A549 (cell line): Measurements from ENCODE around the gene SCNN1B.
"Not testable (repeated sequence)": the region's sequence is repeated elsewhere in the genome, so short reads cannot be mapped to it uniquely, and the experiment has no call there.

Experiments
- CHD2 ChIP-seq: fragments of 150-350 bp; IDR thresholded peaks from 2 replicates; pipeline ENCODE4 v1.6.1; 2014; ENCODE audit warnings: low read length; ENCODE audit not compliant: partially characterized antibody
- EP300 ChIP-seq, 2 experiments: fragments of >200 bp; sonication (Bioruptor Twin); formaldehyde crosslinking; IDR thresholded peaks; 2 replicates in 1 of 2; 3 replicates in 1 of 2; pipeline ENCODE4 v1.6.1; 2016 to 2017
- JUNB ChIP-seq: fragments of >200 bp; sonication (Bioruptor Twin); formaldehyde crosslinking; IDR thresholded peaks from 2 replicates; pipeline ENCODE4 v1.6.1; 2016
- KDM1A ChIP-seq: fragments of 200-600 bp; sonication (generic); IDR thresholded peaks from 2 replicates; pipeline ENCODE4 v1.6.1; 2016; ENCODE audit warnings: low read depth, mild to moderate bottlenecking
- MAZ ChIP-seq: fragments of 150-350 bp; IDR thresholded peaks from 2 replicates; pipeline ENCODE4 v1.6.1; 2014; ENCODE audit warnings: antibody characterized with exemption, low read depth, low read length, borderline replicate concordance
- POLR2A ChIP-seq: IDR thresholded peaks from 2 replicates; pipeline ENCODE4 v1.6.1; 2012; ENCODE audit warnings: mild to moderate bottlenecking, low read length
- RAD21 ChIP-seq, 2 experiments: fragments of >200 bp in 1 of 2; sonication (Bioruptor Twin) in 1 of 2; formaldehyde crosslinking in 1 of 2; IDR thresholded peaks in 1 of 2; conservative IDR thresholded peaks in 1 of 2; 2 replicates in 1 of 2; 3 replicates in 1 of 2; pipeline ENCODE4 v1.6.1; 2012 to 2018; ENCODE audit warnings: inconsistent platforms in 1 of 2
- RCOR1 ChIP-seq: fragments of 150-350 bp; IDR thresholded peaks from 2 replicates; pipeline ENCODE4 v1.6.1; 2014; ENCODE audit warnings: antibody characterized with exemption, low read length, low read depth
- SREBF2 ChIP-seq: fragments of 450-650 bp; IDR thresholded peaks from 2 replicates; pipeline ENCODE4 v1.6.1; 2014; ENCODE audit warnings: mild to moderate bottlenecking, moderate library complexity
- TF ChIP-seq, protein P1 (sequence below): fragments of 450-650 bp; IDR thresholded peaks from 2 replicates; pipeline ENCODE4 v1.6.1; 2014; ENCODE audit warnings: antibody characterized with exemption
- TF ChIP-seq, protein P2 (sequence below): fragments of >200 bp; sonication (Bioruptor Twin); formaldehyde crosslinking; IDR thresholded peaks from 3 replicates; pipeline ENCODE4 v1.5.1; 2016
- TF ChIP-seq, protein P3 (sequence below): IDR thresholded peaks from 2 replicates; pipeline ENCODE4 v1.6.1; 2012; ENCODE audit warnings: low read depth, borderline replicate concordance

DNA sequence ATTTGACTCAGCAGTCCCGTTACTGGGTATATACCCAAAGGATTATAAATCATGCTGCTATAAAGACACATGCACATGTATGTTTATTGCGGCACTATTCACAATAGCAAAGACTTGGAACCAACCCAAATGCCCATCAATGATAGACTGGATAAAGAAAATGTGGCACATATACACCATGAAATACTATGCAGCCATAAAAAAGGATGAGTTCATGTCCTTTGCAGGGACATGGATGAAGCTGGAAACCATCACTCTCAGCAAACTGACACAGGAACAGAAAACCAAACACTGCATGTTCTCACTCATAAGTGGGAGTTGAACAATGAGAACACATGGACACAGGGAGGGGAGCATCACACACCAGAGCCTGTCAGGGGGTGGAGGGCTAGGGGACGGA lies 2.3 kb upstream of the SCNN1B start:
- not testable (repeated sequence) for TF ChIP-seq JUNB; RAD21 (conservative IDR thresholded peaks at IDR 0.05 in 1 of 2, IDR thresholded peaks at IDR 0.05 in 1 of 2); POLR2A; MAZ; RCOR1; SREBF2; KDM1A; EP300 (IDR thresholded peaks at IDR 0.05); CHD2
- TF ChIP-seq, protein P1, sequence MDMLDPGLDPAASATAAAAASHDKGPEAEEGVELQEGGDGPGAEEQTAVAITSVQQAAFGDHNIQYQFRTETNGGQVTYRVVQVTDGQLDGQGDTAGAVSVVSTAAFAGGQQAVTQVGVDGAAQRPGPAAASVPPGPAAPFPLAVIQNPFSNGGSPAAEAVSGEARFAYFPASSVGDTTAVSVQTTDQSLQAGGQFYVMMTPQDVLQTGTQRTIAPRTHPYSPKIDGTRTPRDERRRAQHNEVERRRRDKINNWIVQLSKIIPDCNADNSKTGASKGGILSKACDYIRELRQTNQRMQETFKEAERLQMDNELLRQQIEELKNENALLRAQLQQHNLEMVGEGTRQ, result not testable (repeated sequence)
- TF ChIP-seq, protein P2, sequence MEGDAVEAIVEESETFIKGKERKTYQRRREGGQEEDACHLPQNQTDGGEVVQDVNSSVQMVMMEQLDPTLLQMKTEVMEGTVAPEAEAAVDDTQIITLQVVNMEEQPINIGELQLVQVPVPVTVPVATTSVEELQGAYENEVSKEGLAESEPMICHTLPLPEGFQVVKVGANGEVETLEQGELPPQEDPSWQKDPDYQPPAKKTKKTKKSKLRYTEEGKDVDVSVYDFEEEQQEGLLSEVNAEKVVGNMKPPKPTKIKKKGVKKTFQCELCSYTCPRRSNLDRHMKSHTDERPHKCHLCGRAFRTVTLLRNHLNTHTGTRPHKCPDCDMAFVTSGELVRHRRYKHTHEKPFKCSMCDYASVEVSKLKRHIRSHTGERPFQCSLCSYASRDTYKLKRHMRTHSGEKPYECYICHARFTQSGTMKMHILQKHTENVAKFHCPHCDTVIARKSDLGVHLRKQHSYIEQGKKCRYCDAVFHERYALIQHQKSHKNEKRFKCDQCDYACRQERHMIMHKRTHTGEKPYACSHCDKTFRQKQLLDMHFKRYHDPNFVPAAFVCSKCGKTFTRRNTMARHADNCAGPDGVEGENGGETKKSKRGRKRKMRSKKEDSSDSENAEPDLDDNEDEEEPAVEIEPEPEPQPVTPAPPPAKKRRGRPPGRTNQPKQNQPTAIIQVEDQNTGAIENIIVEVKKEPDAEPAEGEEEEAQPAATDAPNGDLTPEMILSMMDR, result not testable (repeated sequence)
- TF ChIP-seq, protein P3, sequence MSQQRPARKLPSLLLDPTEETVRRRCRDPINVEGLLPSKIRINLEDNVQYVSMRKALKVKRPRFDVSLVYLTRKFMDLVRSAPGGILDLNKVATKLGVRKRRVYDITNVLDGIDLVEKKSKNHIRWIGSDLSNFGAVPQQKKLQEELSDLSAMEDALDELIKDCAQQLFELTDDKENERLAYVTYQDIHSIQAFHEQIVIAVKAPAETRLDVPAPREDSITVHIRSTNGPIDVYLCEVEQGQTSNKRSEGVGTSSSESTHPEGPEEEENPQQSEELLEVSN, result not testable (repeated sequence)
